HepG2 (cell line): ENCODE measurements around the gene CKS1B. TPM values are rescaled to one million over a fixed set of nuclear protein-coding genes. Genes with fewer than 3 reads are reported as not detected.

Source experiments
- DNMT3B ChIP-seq: conservative IDR thresholded peaks from 2 replicates; pipeline ENCODE4 v1.6.1; 2016; ENCODE audit warnings: missing biosample characterization, control low read depth
- ERF ChIP-seq: IDR thresholded peaks from 2 replicates; pipeline ENCODE4 v1.6.1; 2018; ENCODE audit warnings: missing biosample characterization, missing genetic modification reagents
- FOXC1 ChIP-seq: sonication (generic); formaldehyde crosslinking; IDR thresholded peaks from 2 replicates; pipeline ENCODE4 v1.8.0; 2022; ENCODE audit warnings: mild to moderate bottlenecking, missing genetic modification reagents, borderline replicate concordance
- GABPB1 ChIP-seq: IDR thresholded peaks from 2 replicates; pipeline ENCODE4 v1.6.1; 2016; ENCODE audit warnings: mild to moderate bottlenecking, missing genetic modification reagents, moderate library complexity, missing compliant biosample characterization
- HHEX ChIP-seq: IDR thresholded peaks from 2 replicates; pipeline ENCODE4 v1.6.1; 2016; ENCODE audit warnings: control low read depth
- KLF13 ChIP-seq: sonication (generic); formaldehyde crosslinking; IDR thresholded peaks from 2 replicates; pipeline ENCODE4 v1.4.0; 2020; ENCODE audit warnings: mild to moderate bottlenecking, missing genetic modification reagents
- NBN ChIP-seq: fragments of 450-650 bp; conservative IDR thresholded peaks from 2 replicates; pipeline ENCODE4 v1.6.1; 2017
- PAWR ChIP-seq: sonication (generic); formaldehyde crosslinking; IDR thresholded peaks from 2 replicates; pipeline ENCODE4 v1.4.0; 2020; ENCODE audit warnings: missing genetic modification reagents, mild to moderate bottlenecking, borderline replicate concordance
- POGZ ChIP-seq: sonication (generic); formaldehyde crosslinking; IDR thresholded peaks from 2 replicates; pipeline ENCODE4 v1.4.0; 2020; ENCODE audit warnings: mild to moderate bottlenecking, missing genetic modification reagents
- SIN3A ChIP-seq: IDR thresholded peaks from 2 replicates; pipeline ENCODE4 v1.6.1; 2011; ENCODE audit warnings: low read depth, mild to moderate bottlenecking, control low read depth, low read length, borderline replicate concordance
- SNAI1 ChIP-seq: sonication (generic); formaldehyde crosslinking; IDR thresholded peaks from 2 replicates; pipeline ENCODE4 v1.5.0; 2020; ENCODE audit warnings: mild to moderate bottlenecking, missing genetic modification reagents, borderline replicate concordance
- SSRP1 ChIP-seq: IDR thresholded peaks from 2 replicates; pipeline ENCODE4 v1.6.1; 2016; ENCODE audit warnings: control low read depth
- ZMAT3 ChIP-seq: sonication (generic); formaldehyde crosslinking; conservative IDR thresholded peaks from 2 replicates; pipeline ENCODE4 v1.7.0; 2021; ENCODE audit warnings: missing genetic modification reagents
- ZNF180 ChIP-seq: sonication (generic); formaldehyde crosslinking; IDR thresholded peaks from 2 replicates; pipeline ENCODE4 v1.4.0; 2020; ENCODE audit warnings: low read depth, missing genetic modification reagents, borderline replicate concordance
- ZNF20 ChIP-seq: sonication (generic); formaldehyde crosslinking; IDR thresholded peaks from 2 replicates; pipeline ENCODE4 v1.4.0; 2020; ENCODE audit warnings: mild to moderate bottlenecking, moderate library complexity, missing genetic modification reagents
- ZNF329 ChIP-seq: sonication (generic); formaldehyde crosslinking; IDR thresholded peaks from 2 replicates; pipeline ENCODE4 v1.9.0; 2021; ENCODE audit warnings: low read depth, mild to moderate bottlenecking, missing genetic modification reagents
- ZNF44 ChIP-seq: sonication (generic); formaldehyde crosslinking; IDR thresholded peaks from 2 replicates; pipeline ENCODE4 v1.5.1; 2020; ENCODE audit warnings: mild to moderate bottlenecking, missing genetic modification reagents
- polyA plus RNA-seq, 8 experiments: library from polyadenylated mRNA; depleted of rRNA in 3 of 8; stranded (reverse) in 7 of 8; unstranded in 1 of 8; fragments of >200 nt; fragmentation: Illumina TruSeq in 4 of 8; extraction: Trizol in 4 of 8; gene quantifications; 2 replicates each; pipeline versions ENCODE4 v1.2.1 to v1.2.3, GENCODE V29; 2011 to 2016; ENCODE audit warnings: low read depth in 4 of 8, missing spikeins in 1 of 8, mixed read lengths in 1 of 8; ENCODE audit not compliant: insufficient read depth in 1 of 8
- total RNA-seq, 5 experiments: library from RNA; depleted of rRNA; stranded (reverse); fragments of >200 nt; fragmentation: Illumina TruSeq; extraction: Trizol; gene quantifications; 2 replicates each; pipeline ENCODE4 v1.2.3, GENCODE V29; 2016; ENCODE audit warnings: low read depth in 1 of 5
- TF ChIP-seq, protein P1 (sequence below): IDR thresholded peaks from 2 replicates; pipeline ENCODE4 v1.6.1; 2016; ENCODE audit warnings: control low read depth
- TF ChIP-seq, protein P2 (sequence below): sonication (generic); formaldehyde crosslinking; conservative IDR thresholded peaks from 2 replicates; pipeline ENCODE4 v1.4.0; 2020; ENCODE audit warnings: mild to moderate bottlenecking, missing genetic modification reagents, moderate library complexity
- TF ChIP-seq, protein P3 (sequence below): IDR thresholded peaks from 2 replicates; pipeline ENCODE4 v1.6.1; 2016; ENCODE audit warnings: missing biosample characterization, missing genetic modification reagents, low read depth
- TF ChIP-seq, protein P4 (sequence below): sonication (generic); formaldehyde crosslinking; IDR thresholded peaks from 2 replicates; pipeline ENCODE4 v1.8.1; 2023; ENCODE audit warnings: mild to moderate bottlenecking, moderate library complexity, missing genetic modification reagents
- TF ChIP-seq, protein P5 (sequence below): sonication (generic); formaldehyde crosslinking; IDR thresholded peaks from 2 replicates; pipeline ENCODE4 v1.9.0; 2022; ENCODE audit warnings: missing genetic modification reagents, mild to moderate bottlenecking, borderline replicate concordance

Gene CKS1B
- total and polyA plus RNA-seq, 2 of the 13 experiments (the other 11 are each of a cell fraction or from before 2014, with no cell fraction given) = 217 to 222 TPM

DNA sequence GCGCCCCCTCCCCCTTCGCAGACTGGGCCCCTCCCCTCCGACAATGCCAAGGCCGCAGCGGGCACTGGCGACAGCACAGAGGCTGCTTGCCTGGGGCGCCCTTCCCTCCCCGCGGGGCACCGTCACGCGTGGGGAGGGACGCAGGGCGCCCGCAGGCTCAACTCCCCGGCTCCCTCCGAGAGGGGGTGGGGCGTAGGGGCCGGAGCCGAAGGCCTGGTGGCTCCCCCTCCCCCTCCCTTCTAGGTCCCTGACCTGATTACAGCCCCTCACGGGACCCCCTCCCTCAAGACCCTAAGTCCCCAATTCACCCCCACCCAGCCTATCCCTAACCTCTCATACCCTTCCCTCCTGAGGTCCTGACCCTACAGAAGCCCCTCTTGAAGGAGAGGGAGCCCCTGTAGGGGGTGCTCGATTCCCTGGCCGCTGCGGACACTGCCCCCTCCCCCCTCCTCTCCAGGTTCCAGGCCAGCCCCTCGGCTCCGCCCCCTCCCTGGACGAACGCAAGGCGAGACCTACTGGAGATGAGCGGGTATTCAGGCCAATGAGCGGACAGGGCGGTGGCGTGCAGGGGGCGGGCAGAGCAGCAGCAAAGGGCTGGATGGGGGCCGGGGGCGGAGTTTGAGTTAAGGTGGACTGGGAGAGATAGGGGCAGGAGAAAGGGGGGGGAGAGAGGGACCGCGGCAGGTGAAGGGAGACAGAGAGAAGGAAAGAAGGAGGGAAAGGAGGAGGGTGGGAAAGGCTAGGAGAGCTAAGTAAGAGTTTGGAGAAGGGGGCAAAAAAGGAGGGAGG lies 27.4 kb downstream of the CKS1B start (continued):
- TF ChIP-seq, protein P1, sequence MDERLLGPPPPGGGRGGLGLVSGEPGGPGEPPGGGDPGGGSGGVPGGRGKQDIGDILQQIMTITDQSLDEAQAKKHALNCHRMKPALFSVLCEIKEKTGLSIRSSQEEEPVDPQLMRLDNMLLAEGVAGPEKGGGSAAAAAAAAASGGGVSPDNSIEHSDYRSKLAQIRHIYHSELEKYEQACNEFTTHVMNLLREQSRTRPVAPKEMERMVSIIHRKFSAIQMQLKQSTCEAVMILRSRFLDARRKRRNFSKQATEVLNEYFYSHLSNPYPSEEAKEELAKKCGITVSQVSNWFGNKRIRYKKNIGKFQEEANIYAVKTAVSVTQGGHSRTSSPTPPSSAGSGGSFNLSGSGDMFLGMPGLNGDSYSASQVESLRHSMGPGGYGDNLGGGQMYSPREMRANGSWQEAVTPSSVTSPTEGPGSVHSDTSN (CRISPR knock-in tag) = peak; percentile 89
- no peak for TF ChIP-seq KLF13 (CRISPR knock-in tag)
- TF ChIP-seq, protein P2, sequence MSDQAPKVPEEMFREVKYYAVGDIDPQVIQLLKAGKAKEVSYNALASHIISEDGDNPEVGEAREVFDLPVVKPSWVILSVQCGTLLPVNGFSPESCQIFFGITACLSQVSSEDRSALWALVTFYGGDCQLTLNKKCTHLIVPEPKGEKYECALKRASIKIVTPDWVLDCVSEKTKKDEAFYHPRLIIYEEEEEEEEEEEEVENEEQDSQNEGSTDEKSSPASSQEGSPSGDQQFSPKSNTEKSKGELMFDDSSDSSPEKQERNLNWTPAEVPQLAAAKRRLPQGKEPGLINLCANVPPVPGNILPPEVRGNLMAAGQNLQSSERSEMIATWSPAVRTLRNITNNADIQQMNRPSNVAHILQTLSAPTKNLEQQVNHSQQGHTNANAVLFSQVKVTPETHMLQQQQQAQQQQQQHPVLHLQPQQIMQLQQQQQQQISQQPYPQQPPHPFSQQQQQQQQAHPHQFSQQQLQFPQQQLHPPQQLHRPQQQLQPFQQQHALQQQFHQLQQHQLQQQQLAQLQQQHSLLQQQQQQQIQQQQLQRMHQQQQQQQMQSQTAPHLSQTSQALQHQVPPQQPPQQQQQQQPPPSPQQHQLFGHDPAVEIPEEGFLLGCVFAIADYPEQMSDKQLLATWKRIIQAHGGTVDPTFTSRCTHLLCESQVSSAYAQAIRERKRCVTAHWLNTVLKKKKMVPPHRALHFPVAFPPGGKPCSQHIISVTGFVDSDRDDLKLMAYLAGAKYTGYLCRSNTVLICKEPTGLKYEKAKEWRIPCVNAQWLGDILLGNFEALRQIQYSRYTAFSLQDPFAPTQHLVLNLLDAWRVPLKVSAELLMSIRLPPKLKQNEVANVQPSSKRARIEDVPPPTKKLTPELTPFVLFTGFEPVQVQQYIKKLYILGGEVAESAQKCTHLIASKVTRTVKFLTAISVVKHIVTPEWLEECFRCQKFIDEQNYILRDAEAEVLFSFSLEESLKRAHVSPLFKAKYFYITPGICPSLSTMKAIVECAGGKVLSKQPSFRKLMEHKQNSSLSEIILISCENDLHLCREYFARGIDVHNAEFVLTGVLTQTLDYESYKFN (CRISPR knock-in tag) = peak; percentile 57; the same call in 1 of the 2 replicates
- no peak for TF ChIP-seq ZNF20 (CRISPR knock-in tag)
- TF ChIP-seq HHEX = no peak
- no peak for TF ChIP-seq ERF (CRISPR knock-in tag)
- TF ChIP-seq GABPB1 (CRISPR knock-in tag) = no peak; the same call in 1 of the 2 replicates
- TF ChIP-seq FOXC1 (CRISPR knock-in tag) = no peak
- no peak for TF ChIP-seq SSRP1 (CRISPR knock-in tag)
- TF ChIP-seq, protein P3, sequence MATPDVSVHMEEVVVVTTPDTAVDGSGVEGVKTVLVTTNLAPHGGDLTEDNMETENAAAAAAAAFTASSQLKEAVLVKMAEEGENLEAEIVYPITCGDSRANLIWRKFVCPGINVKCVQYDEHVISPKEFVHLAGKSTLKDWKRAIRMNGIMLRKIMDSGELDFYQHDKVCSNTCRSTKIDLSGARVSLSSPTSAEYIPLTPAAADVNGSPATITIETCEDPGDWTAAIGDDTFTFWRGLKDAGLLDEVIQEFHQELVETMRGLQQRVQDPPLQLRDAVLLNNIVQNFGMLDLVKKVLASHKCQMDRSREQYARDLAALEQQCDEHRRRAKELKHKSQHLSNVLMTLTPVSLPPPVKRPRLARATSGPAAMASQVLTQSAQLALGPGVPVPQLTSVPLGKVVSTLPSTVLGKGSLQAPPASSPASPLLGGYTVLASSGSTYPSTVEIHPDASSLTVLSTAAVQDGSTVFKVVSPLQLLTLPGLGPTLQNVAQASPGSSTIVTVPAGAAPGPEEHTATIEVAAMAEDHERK = no peak
- no peak for TF ChIP-seq NBN
- TF ChIP-seq ZNF44 (CRISPR knock-in tag) = no peak
- TF ChIP-seq POGZ (CRISPR knock-in tag) = no peak
- TF ChIP-seq SIN3A = no peak
- TF ChIP-seq DNMT3B (CRISPR knock-in tag) = no peak
- no peak for TF ChIP-seq ZMAT3 (CRISPR knock-in tag)
- TF ChIP-seq, protein P4, sequence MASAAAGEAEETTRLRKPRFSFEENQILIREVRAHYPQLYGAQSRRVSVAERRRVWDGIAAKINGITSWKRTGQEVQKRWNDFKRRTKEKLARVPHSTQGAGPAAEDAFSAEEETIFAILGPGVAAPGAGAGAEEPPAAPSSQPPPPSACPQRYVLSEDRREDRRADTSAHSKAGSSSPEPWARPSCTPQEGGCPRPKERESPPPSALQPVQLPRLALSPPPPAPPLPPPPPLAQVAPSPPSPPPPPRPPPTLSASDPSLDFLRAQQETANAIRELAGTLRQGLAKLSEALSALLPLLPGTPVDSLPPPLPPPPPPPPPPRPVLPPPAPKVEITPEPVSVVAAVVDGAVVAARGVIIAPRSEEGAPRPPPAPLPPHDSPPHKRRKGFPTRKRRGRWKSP (CRISPR knock-in tag) = no peak
- no peak for TF ChIP-seq SNAI1
- no peak for TF ChIP-seq PAWR
- no peak for TF ChIP-seq ZNF329 (CRISPR knock-in tag)
- TF ChIP-seq, protein P5, sequence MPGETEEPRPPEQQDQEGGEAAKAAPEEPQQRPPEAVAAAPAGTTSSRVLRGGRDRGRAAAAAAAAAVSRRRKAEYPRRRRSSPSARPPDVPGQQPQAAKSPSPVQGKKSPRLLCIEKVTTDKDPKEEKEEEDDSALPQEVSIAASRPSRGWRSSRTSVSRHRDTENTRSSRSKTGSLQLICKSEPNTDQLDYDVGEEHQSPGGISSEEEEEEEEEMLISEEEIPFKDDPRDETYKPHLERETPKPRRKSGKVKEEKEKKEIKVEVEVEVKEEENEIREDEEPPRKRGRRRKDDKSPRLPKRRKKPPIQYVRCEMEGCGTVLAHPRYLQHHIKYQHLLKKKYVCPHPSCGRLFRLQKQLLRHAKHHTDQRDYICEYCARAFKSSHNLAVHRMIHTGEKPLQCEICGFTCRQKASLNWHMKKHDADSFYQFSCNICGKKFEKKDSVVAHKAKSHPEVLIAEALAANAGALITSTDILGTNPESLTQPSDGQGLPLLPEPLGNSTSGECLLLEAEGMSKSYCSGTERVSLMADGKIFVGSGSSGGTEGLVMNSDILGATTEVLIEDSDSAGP = no peak
- no peak for TF ChIP-seq ZNF180 (CRISPR knock-in tag)
